Stimulated activated CD8-positive, alpha-beta memory T cell treated with anti-CD3 and anti-CD28 coated beads, Interleukin-4, amount 100 ng/mL, for 4 hours (primary cell): ENCODE measurements around the gene ENTPD2.
"Not testable (repeated sequence)": the region's sequence is repeated elsewhere in the genome, so short reads cannot be mapped to it uniquely, and the experiment has no call there.

Experiments
- DNase-seq, 2 donors: peaks; one replicate each; pipeline ENCODE4 v3.0.0-alpha.2; 2020; ENCODE audit warnings: low read depth in 2 of 2, low spot score in 1 of 2

Gene ENTPD2

DNA sequence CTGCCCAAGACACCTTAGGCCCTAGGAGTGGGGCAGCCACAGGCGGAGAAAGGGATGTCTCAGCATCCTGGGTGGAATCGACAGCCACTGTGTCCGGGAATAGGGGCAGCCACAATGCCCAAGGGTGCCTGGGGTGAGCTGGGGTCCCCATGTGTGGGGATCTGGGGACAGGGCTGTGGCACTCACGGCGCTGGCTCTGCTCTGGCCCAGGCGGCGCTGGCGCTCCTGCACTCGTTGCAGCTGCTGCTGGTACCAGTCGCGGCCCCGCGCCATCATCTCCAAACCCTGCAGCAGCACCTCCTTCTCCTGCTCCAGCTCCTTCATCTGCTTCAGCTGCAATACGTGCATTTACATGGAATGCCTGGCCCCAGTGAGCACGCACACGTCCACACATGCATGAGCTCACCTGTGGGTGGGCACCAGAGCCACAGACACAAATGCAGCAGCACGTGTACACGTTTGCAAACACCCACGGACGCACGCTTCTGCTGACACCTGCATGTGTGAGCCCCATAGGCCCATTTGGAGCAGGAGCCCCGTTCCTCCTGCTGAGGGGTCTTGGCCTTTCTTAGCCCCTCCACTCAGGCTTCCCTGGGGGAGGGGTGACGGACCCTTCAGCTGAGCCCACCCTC lies 11.6 kb upstream of the ENTPD2 start:
- DNase-seq: no peak

GRCh38 chr9:137064880-137065164 lies 11.0 kb upstream of the ENTPD2 start:
- no peak for DNase-seq

GRCh38 chr9:137064027-137064879 lies 10.4 kb upstream of the ENTPD2 start:
- DNase-seq: peak in 1 of 2 donors; percentile 50

DNA sequence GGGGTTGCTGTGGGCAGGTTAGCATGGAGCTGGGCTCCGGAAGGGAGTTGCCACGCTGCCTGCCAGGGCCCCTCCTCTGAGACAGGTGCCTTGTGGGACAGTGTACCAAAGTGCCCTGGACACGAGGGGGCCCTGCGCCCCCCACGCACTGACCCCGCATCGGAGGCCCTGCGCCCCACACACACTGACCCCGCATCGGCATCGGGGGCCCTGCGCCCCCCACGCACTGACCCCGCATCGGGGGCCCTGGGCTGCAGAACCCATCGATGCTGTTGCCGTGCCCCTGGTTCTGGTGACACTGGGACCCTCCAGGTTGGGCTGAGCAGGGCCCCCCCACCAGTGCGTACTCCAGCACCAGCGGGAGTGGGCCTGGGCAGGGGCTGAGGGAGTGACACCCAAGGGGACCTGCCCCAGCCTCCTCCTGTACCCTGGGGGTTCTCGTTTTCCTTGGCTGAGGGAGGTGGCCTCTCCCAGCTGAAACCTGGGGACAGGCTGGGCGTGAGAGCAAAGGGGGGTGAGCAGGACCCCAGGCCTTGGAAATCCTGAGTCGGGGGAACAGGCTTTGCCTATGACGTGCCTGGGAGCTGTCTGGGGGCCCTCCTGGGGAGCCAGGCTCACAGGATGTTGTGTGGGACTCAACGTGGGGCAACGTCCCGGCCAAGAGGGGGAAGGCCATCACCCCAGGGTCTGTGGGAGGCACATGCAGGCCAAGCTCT lies 9.6 kb upstream of the ENTPD2 start:
- DNase-seq: no peak

DNA sequence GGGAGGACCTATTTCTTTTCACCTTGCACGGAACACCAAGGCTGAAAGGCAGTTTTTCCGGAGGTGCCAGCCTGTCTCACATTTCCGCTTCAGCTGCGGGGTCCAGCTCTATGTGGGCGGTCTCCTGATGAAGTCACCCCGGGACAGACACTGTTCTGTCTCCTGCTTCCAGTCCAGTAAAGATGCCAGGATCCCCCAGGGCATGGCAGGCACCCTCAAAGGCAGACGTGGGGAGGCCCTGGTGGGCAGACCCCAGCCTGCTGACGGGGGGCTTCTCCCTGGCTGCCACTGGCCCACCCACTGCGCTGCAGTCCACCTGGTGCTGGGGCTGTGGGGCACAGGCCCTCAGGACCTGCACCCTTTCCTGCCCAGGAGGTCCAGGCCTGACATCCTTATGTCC lies 8.9 kb upstream of the ENTPD2 start:
- DNase-seq: not testable (repeated sequence)

DNA sequence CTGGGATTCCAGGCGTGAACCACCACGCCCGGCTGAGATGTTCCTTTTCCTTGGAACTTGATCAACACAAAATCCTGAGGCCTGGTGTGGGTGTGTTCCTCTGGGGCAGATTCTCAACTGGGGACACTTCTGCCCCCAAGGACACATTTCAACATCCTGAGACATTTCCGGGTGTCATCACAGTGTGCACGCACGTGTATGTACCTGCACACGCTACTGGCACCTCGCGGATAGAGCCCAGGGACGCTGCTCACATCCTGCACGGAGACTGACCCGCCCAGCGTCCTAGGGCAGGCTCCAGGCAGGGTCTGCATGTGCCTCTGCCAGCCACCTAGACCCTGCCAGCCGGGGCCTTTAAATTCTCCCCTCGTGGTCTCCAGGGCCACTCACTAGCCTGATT lies 8.5 kb upstream of the ENTPD2 start:
- DNase-seq: no peak

GRCh38 chr9:137058521-137059234 lies 4.8 kb upstream of the ENTPD2 start:
- DNase-seq: no peak

- no peak for DNase-seq
These were observed 3.7 kb upstream of the ENTPD2 start for GRCh38 chr9:137057545-137057944.

- no peak for DNase-seq
These were observed 3.0 kb upstream of the ENTPD2 start for GRCh38 chr9:137056739-137057415.

DNA sequence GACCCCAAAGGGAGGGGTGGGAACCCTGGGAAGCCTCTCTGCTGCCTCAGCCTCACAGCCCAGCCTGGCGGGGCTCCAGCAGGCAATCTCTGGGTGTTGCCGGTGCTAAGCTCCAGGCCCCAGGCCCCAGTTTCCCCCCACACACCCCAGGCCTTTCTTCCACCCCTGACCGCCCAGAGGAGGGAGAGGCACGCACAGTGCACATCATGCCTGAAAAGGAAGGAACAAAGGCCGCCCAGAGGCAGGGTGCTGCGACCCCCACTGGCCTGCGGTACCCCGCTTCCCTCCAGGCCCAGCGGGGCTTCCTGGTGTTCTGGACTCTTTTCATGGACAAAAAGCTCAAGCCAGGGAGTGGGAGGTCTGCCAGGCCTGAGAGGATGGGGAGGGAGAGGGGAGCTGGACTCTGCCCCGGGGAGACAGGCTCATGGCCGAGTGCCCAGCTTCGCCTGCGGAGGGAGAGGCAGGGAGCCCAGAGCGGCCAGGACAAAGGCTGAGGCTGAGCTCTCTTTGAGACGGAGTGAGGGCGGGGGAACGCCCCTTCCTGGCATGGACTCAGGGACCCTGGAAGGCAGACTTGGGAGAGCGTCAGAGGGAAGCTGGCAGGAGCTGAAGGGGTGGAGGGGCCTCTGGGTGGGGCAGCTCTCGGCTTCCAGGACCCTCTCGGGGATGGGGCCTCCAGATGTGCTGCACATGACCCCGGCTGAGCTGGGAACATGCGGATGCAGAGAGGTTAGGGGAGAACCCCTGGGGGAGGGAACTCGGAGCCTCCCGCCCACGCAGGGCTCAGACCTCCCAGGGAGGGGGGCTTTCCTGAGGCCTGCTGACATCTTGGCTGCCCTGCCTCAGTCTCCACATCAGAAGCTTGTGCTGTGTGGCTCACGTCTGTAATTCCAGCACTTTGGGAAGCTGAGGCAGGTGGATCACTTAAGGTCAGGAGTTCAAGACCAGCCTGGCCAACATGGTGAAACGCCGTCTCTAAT lies 1.8 kb upstream of the ENTPD2 start:
- no peak for DNase-seq

DNA sequence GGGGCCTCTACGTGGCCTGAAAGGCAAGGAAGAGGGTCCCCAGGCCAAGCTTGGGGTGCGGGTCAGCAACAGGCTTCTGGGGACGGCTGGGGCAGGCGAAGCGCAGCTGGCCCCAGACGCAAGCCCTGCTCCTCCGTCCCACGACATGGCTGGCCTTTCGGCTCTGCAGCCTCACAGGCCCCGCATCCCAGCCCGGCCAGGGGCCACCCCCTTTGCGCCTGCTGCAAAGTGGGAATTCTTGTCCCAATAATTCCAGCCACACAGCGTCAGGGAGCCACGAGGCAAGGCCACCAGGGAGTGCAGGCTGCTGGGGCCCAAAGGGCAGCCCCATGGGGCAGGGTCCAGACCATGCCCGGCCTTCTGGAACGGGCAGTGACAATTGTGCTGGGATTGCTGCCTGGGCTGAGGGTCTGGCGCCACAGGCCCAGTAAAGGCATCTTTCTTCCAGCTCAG lies 1.1 kb upstream of the ENTPD2 start:
- DNase-seq: no peak

GRCh38 chr9:137052998-137053943 lies 590 bp downstream of the ENTPD2 start:
- DNase-seq: no peak

DNA sequence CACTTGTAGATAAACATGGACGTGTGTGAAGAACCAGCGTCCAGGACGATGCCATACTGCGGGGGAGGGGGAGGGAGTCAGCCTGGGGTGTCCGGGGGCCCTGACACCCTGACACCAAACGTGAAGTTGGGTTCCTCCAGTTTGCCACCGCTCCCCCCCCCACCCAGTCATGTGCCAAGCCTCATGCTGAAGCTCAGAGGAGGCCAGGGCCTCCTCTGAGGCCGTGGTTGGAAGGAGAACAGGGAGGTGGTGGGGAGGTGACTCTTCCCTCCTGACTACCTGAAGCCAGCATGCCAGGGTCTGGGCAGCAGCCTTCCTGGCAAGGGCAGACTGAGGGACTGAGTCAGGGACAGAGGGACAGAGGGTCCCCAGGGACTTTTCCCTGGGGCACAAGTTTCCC lies 1.6 kb downstream of the ENTPD2 start:
- DNase-seq: no peak

DNA sequence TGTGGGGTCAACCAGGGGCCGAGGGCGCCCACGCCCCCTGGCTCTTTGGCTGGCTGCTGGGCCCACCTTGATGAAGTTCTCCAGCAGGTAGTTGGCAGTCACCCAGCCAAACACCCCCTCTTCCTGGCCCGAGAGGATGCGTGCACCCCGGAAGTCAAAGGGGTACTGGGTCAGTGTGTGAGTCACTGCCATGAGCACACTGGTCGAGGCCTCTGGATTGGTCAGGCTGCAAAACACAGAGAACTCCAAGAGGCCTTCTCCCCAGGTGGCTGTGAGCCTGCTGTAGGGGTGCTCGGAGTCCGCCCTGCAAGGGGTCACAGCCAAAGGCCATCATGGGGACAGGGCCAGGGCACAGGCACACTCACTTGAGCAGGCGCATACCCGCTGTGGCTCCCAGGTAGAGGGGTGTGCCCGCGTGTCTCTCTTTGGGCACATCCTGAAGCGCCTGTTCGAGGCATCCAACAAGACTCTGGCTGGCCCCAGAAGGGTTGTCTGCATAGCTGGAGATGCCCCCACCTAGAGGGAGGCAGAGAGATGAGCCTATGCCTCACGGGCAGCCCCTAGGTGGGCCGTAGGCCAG lies 2.6 kb downstream of the ENTPD2 start:
- DNase-seq: no peak

GRCh38 chr9:137050570-137050969 lies 3.3 kb downstream of the ENTPD2 start:
- no peak for DNase-seq

- DNase-seq: no peak
These were observed 4.1 kb downstream of the ENTPD2 start for GRCh38 chr9:137049544-137050449.
